GM21528 (cell line): ENCODE measurements around the gene ATG2A.

Experiments
- ATAC-seq: cut with Tn5 transposase; IDR thresholded peaks from one replicate; pipeline ENCODE4 v1.9.1; 2021; ENCODE audit warnings: mild to moderate bottlenecking, moderate library complexity; ENCODE audit not compliant: unreplicated experiment, low FRiP score

Gene ATG2A

GRCh38 chr11:64916775-64917662, at the start of gene ATG2A:
Gene ATG2A, minus strand, starts transcription at chr11:64917209. Its CDS starts 74 bp downstream, at chr11:64917135.
- ATAC-seq, result peak; percentile 87

- no peak for ATAC-seq
These were observed 46.1 kb upstream of the ATG2A start for GRCh38 chr11:64963072-64963631.

- no peak for ATAC-seq
These were observed 43.7 kb upstream of the ATG2A start for GRCh38 chr11:64960719-64961118.

GRCh38 chr11:64959498-64959897, 42.5 kb upstream of the ATG2A start:
- ATAC-seq, result no peak

- ATAC-seq, result no peak
These were observed 37.2 kb upstream of the ATG2A start for GRCh38 chr11:64954201-64954600.

- no peak for ATAC-seq
These were observed 34.5 kb upstream of the ATG2A start for GRCh38 chr11:64951529-64951928.

- no peak for ATAC-seq
These were observed 30.3 kb upstream of the ATG2A start for GRCh38 chr11:64947208-64947814.

GRCh38 chr11:64936539-64936938, 19.5 kb upstream of the ATG2A start:
- ATAC-seq, result no peak

- ATAC-seq, result no peak
These were observed 18.5 kb upstream of the ATG2A start, which contains the start of gene GPHA2 for GRCh38 chr11:64935359-64936081. Gene GPHA2, minus strand, starts transcription at chr11:64935893. Its CDS starts 433 bp downstream, at chr11:64935460.

- no peak for ATAC-seq
These were observed 17.8 kb upstream of the ATG2A start for GRCh38 chr11:64934682-64935358.

- no peak for ATAC-seq
These were observed 17.1 kb upstream of the ATG2A start for GRCh38 chr11:64933935-64934681.

GRCh38 chr11:64933213-64933934, 16.4 kb upstream of the ATG2A start:
- no peak for ATAC-seq

GRCh38 chr11:64932324-64932723, 15.3 kb upstream of the ATG2A start:
- ATAC-seq, result no peak

GRCh38 chr11:64931290-64931689, 14.3 kb upstream of the ATG2A start:
- no peak for ATAC-seq

- no peak for ATAC-seq
These were observed 13.3 kb upstream of the ATG2A start for GRCh38 chr11:64930340-64930739.

- ATAC-seq, result no peak
These were observed 12.6 kb upstream of the ATG2A start for GRCh38 chr11:64929625-64930024.

- no peak for ATAC-seq
These were observed 11.9 kb upstream of the ATG2A start for GRCh38 chr11:64928957-64929356.

- ATAC-seq, result no peak
These were observed 9.7 kb upstream of the ATG2A start for GRCh38 chr11:64926689-64927088.
